OCI-LY1 (cell line): Measurements from ENCODE around the gene CSF1.

Experiments
- EZH2 ChIP-seq: fragments of 200-600 bp; sonication (generic), shearing (Covaris generic); IDR thresholded peaks from 2 replicates; pipeline ENCODE4 v1.8.0; 2017; ENCODE audit warnings: borderline replicate concordance, mixed run types, mild to moderate bottlenecking, antibody characterized with exemption, low read length, moderate library complexity, mixed read lengths
- TF ChIP-seq, protein P1 (sequence below): fragments of 200-600 bp; sonication (generic), shearing (Covaris generic); IDR thresholded peaks from 2 replicates; pipeline ENCODE4 v1.5.1; 2017; ENCODE audit warnings: mild to moderate bottlenecking, antibody characterized with exemption, low read length, moderate library complexity, mixed read lengths

DNA sequence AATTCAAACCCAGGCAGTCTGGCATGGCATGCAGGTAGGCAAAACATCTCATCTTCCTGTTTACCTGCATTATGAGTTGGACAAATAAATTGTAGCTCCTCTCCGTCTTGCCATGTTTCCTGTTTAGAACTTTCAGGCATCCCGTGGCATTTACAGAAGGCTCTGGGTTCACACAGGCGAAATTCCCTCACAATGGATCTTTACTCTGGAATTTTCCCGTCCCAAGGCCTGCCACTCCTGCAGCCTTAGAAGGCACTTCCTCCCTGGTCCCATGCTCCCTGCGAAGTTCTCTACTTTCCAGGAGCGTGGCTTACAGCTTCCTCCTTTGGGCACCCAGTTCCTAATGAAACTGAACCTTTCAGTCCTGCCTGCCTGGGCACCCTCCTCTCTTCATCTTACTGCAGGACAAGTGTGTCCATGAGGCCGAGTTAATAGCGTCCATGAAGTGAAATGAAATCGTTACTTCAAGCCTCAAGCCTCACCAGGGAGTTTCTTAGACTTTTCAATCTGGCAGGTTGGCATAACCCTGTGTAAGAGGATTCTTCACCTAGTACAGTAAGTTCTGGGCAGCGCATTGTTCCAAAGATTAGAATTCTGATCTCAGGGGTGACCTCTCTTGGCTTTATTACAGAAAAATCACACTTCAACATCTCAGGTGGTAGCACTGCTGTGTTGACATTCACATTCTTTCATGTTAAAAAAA, 37.1 kb downstream of the CSF1 start:
- TF ChIP-seq, protein P1, sequence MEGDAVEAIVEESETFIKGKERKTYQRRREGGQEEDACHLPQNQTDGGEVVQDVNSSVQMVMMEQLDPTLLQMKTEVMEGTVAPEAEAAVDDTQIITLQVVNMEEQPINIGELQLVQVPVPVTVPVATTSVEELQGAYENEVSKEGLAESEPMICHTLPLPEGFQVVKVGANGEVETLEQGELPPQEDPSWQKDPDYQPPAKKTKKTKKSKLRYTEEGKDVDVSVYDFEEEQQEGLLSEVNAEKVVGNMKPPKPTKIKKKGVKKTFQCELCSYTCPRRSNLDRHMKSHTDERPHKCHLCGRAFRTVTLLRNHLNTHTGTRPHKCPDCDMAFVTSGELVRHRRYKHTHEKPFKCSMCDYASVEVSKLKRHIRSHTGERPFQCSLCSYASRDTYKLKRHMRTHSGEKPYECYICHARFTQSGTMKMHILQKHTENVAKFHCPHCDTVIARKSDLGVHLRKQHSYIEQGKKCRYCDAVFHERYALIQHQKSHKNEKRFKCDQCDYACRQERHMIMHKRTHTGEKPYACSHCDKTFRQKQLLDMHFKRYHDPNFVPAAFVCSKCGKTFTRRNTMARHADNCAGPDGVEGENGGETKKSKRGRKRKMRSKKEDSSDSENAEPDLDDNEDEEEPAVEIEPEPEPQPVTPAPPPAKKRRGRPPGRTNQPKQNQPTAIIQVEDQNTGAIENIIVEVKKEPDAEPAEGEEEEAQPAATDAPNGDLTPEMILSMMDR, result no peak
- TF ChIP-seq EZH2, result no peak
